Panc1 (cell line): ENCODE results near the gene EDDM13. TPM values are rescaled to one million over a fixed set of nuclear protein-coding genes. Genes with fewer than 3 reads are reported as not detected.

Experiments used
- ATAC-seq: fragments of 200-7000 bp; cut with Tn5 transposase; 2 replicates; pipeline ENCODE4 v1.9.1; 2020; ENCODE audit warnings: mild to moderate bottlenecking, moderate library complexity
- BruUV-seq: library from RNA; stranded (reverse); fragments of 400-500 nt; replicated peaks from 2 replicates; lab custom pipeline; 2021; lab: Mats Ljungman, UMichigan
- CTCF ChIA-PET: fragments of 300-600 bp; sonication (Branson Sonifier 250); formaldehyde crosslinking; loops from one replicate; lab custom pipeline; 2022; ENCODE audit warnings: antibody characterized with exemption; lab: Charles Lee
- POLR2A ChIA-PET: fragments of 300-600 bp; sonication (Branson Sonifier 250); formaldehyde crosslinking; loops from one replicate; lab custom pipeline; 2022; ENCODE audit warnings: antibody characterized with exemption; lab: Charles Lee
- DNase-seq: peaks from one replicate; pipeline ENCODE4 v3.0.0-alpha.2; 2010; ENCODE audit warnings: low read depth, low spot score
- H3K27ac ChIP-seq: 2 replicates; pipeline ENCODE4 v1.5.1; 2011; ENCODE audit warnings: mild to moderate bottlenecking, low read length, inconsistent platforms
- H3K27me3 ChIP-seq: fragments of 200-500 bp; sonication (Bioruptor generic); 2 replicates; pipeline ENCODE4 v1.6.0; 2014; ENCODE audit warnings: low read length, inconsistent platforms; ENCODE audit not compliant: control insufficient read depth, insufficient read depth
- H3K36me3 ChIP-seq: fragments of 200-500 bp; sonication (Bioruptor generic); 2 replicates; pipeline ENCODE4 v1.5.1; 2014; ENCODE audit warnings: inconsistent platforms, mild to moderate bottlenecking, low read length, moderate library complexity; ENCODE audit not compliant: control insufficient read depth, insufficient read depth
- H3K4me1 ChIP-seq: 2 replicates; pipeline ENCODE4 v1.5.1; 2011; ENCODE audit warnings: inconsistent platforms, mild to moderate bottlenecking, low read length, moderate library complexity; ENCODE audit not compliant: control insufficient read depth, insufficient read depth
- H3K4me3 ChIP-seq, 2 experiments: 2 replicates each; pipeline ENCODE4 v1.5.1; 2011 to 2012; ENCODE audit warnings: low read depth in 2 of 2, low read length in 2 of 2, mild to moderate bottlenecking in 2 of 2, inconsistent platforms in 1 of 2, moderate library complexity in 1 of 2
- H3K9me3 ChIP-seq: fragments of 200-500 bp; sonication (Bioruptor generic); 2 replicates; pipeline ENCODE4 v1.5.1; 2014; ENCODE audit warnings: low read depth, mild to moderate bottlenecking, inconsistent platforms, low read length, moderate library complexity; ENCODE audit not compliant: control insufficient read depth, insufficient read depth
- POLR2AphosphoS5 ChIP-seq: IDR thresholded peaks from 2 replicates; pipeline ENCODE4 v1.6.1; 2012; ENCODE audit warnings: mild to moderate bottlenecking, low read depth, low read length, moderate library complexity
- SIN3A ChIP-seq: IDR thresholded peaks from 2 replicates; pipeline ENCODE4 v1.6.1; 2012; ENCODE audit warnings: low read depth, mild to moderate bottlenecking, low read length, moderate library complexity, borderline replicate concordance; ENCODE audit not compliant: insufficient read depth
- TCF7L2 ChIP-seq: IDR thresholded peaks from 2 replicates; pipeline ENCODE4 v1.6.1; 2011; ENCODE audit warnings: mild to moderate bottlenecking, low read depth, low read length, inconsistent platforms
- in situ Hi-C: cut with HindIII; loops from 2 replicates; pipeline ENCODE4 v1.10.0; 2016; ENCODE audit warnings: low sequenced_read_pairs, low pct_unique_long_range_greater_than_20kb
- intact Hi-C: fragments of 100-400 bp; cut with micrococcal nuclease; formaldehyde crosslinking; loops from one replicate; pipeline ENCODE4 v1.10.0; 2022; ENCODE audit not compliant: unreplicated experiment
- total RNA-seq: library from RNA; stranded (reverse); gene quantifications from one replicate; pipeline ENCODE4 v1.2.1, GENCODE V29; 2021; ENCODE audit not compliant: unreplicated experiment
- TF ChIP-seq, protein P1 (sequence below): fragments of 450-650 bp; IDR thresholded peaks from 2 replicates; pipeline ENCODE4 v1.5.1; 2017; ENCODE audit warnings: mild to moderate bottlenecking
- TF ChIP-seq, protein P2 (sequence below), 2 experiments: IDR thresholded peaks; 2 replicates each; pipeline ENCODE4 v1.6.1; 2011 to 2012; ENCODE audit warnings: low read depth in 2 of 2, control low read depth in 1 of 2, low read length in 1 of 2, mild to moderate bottlenecking in 1 of 2, moderate library complexity in 1 of 2; ENCODE audit not compliant: insufficient read depth in 1 of 2

The EDDM13 gene
- total RNA-seq, 1 experiment from 2014 or later: not detected

- POLR2A ChIA-PET: no interaction called here
These were observed 49.1 kb upstream of the EDDM13 start for GRCh38 chr19:56223481-56223880.

DNA sequence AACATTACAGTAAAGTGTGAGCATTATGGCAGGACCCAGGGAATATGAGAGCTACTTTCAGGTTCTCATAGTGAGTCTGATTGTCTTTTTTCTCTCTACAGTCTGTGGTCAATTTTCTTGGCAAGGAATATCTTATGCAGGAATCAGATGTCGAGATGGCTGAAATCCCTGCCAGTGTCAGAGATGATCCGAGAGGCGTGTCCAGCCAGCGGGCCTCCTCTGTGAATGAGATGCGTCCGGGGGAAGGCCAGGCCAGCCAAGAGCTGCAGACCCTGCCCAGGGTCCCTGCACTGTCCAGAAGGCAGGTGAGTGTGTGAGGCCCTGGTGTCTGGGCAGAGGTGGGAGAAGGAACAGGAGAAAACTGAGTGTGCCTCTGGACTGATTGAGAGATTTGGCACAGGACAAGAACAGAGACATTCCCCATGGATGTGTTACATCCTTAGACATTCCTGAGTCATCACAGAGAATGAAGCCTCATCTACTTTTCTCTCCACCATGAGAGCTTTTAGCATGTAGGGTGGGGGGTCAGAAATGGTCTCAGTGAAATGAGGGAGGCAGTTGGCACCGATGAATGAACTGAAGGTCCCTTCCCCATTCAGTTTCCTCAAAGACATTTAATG lies 27.3 kb upstream of the EDDM13 start:
- Histone ChIP-seq H3K9me3 (no peaks in the 10 kb centered on the region), H3K4me1 (no peaks in the 10 kb centered on the region), H3K27ac (no peak overlapping the region), H3K4me3 (no peak overlapping the region), H3K36me3 (no peaks in the 10 kb centered on the region), H3K27me3 (no peaks in the 10 kb centered on the region)
- ATAC-seq (no peak; the same call in 1 of the 2 replicates), DNase-seq (no peak)
- POLR2A ChIA-PET: no interaction called here
- CTCF ChIA-PET: no interaction called here
- TF ChIP-seq POLR2AphosphoS5 (no peak), SIN3A (no peak), TCF7L2 (no peak)
- TF ChIP-seq, protein P1, sequence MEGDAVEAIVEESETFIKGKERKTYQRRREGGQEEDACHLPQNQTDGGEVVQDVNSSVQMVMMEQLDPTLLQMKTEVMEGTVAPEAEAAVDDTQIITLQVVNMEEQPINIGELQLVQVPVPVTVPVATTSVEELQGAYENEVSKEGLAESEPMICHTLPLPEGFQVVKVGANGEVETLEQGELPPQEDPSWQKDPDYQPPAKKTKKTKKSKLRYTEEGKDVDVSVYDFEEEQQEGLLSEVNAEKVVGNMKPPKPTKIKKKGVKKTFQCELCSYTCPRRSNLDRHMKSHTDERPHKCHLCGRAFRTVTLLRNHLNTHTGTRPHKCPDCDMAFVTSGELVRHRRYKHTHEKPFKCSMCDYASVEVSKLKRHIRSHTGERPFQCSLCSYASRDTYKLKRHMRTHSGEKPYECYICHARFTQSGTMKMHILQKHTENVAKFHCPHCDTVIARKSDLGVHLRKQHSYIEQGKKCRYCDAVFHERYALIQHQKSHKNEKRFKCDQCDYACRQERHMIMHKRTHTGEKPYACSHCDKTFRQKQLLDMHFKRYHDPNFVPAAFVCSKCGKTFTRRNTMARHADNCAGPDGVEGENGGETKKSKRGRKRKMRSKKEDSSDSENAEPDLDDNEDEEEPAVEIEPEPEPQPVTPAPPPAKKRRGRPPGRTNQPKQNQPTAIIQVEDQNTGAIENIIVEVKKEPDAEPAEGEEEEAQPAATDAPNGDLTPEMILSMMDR: no peak
- TF ChIP-seq, protein P2, sequence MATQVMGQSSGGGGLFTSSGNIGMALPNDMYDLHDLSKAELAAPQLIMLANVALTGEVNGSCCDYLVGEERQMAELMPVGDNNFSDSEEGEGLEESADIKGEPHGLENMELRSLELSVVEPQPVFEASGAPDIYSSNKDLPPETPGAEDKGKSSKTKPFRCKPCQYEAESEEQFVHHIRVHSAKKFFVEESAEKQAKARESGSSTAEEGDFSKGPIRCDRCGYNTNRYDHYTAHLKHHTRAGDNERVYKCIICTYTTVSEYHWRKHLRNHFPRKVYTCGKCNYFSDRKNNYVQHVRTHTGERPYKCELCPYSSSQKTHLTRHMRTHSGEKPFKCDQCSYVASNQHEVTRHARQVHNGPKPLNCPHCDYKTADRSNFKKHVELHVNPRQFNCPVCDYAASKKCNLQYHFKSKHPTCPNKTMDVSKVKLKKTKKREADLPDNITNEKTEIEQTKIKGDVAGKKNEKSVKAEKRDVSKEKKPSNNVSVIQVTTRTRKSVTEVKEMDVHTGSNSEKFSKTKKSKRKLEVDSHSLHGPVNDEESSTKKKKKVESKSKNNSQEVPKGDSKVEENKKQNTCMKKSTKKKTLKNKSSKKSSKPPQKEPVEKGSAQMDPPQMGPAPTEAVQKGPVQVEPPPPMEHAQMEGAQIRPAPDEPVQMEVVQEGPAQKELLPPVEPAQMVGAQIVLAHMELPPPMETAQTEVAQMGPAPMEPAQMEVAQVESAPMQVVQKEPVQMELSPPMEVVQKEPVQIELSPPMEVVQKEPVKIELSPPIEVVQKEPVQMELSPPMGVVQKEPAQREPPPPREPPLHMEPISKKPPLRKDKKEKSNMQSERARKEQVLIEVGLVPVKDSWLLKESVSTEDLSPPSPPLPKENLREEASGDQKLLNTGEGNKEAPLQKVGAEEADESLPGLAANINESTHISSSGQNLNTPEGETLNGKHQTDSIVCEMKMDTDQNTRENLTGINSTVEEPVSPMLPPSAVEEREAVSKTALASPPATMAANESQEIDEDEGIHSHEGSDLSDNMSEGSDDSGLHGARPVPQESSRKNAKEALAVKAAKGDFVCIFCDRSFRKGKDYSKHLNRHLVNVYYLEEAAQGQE (IDR thresholded peaks at IDR 0.05; ENCODE audit: insufficient read depth in 1 of 2, low read depth in 2 of 2, low read length in 1 of 2): no peak
- in situ Hi-C loops (loop anchor here (5.0 kb wide), 1 partner anchor 38 kb away; no protein-coding TSS in a partner anchor), intact Hi-C loops (no loop called here)
- no TSS peak for BruUV-seq

More at GRCh38 chr19:56223481-56223880, 49.1 kb upstream of the EDDM13 start:
- Histone ChIP-seq H3K4me1 (no peaks in the 10 kb centered on the region), H3K27ac (no peak overlapping the region), H3K4me3 (no peak overlapping the region), H3K9me3 (no peaks in the 10 kb centered on the region), H3K27me3 (no peaks in the 10 kb centered on the region), H3K36me3 (no peaks in the 10 kb centered on the region)
- BruUV-seq: no TSS peak
- DNase-seq (no peak), ATAC-seq (no peak)
- CTCF ChIA-PET: no interaction called here
- TF ChIP-seq, protein P1: no peak
- TF ChIP-seq, protein P2 (IDR thresholded peaks at IDR 0.05; ENCODE audit: insufficient read depth in 1 of 2, low read depth in 2 of 2, low read length in 1 of 2): no peak
- TF ChIP-seq POLR2AphosphoS5: no peak
- no peak for TF ChIP-seq TCF7L2
- no peak for TF ChIP-seq SIN3A
- intact Hi-C loops: no loop called here
- in situ Hi-C loops: no loop called here
